ENCODE measurements around the gene KLKB1. TPM values are rescaled to one million over a fixed set of nuclear protein-coding genes. Genes with fewer than 3 reads are reported as not detected.
A peak's percentile ranks its signal among the peaks of the same experiment; 100 is the strongest.

Gene KLKB1
- not detected in 2 replicates for total RNA-seq
- not detected in 2 replicates for polyA plus RNA-seq
- not detected in 2 replicates for polyA plus RNA-seq (2011; cell fraction: cytosol; rRNA removed)
- polyA plus RNA-seq (2011; cell fraction: nucleus; rRNA removed), result not detected in 2 replicates
- polyA plus RNA-seq (2012), result not detected in 2 replicates
- polyA minus RNA-seq, result not detected in 2 replicates
- polyA minus RNA-seq (2011; cell fraction: cytosol; rRNA and poly(A)+ RNA removed), result not detected
- not detected in 2 replicates for polyA minus RNA-seq (2011; cell fraction: nucleus; rRNA and poly(A)+ RNA removed)
- percentile 8 among the genes with signal in this experiment for Bru-seq, nascent RNA
- percentile 23 among the genes with signal in this experiment for BruChase-seq, experiment 1, labeled RNA remaining after a 6-hour chase
- percentile 3 among the genes with signal in this experiment for BruChase-seq, experiment 2, labeled RNA remaining after a 2-hour chase
- long read RNA-seq, result 0 reads

- Histone ChIP-seq H3K27me3 (ENCODE audit: control insufficient read depth in 2 of 2, insufficient read depth in 2 of 2, low read length in 2 of 2) (no peaks in the 10 kb centered on the region), H3K9me1 (replicated peaks; ENCODE audit: control insufficient read depth, extremely low read depth, insufficient read depth, low read length) (no peaks in the 10 kb centered on the region), H3K36me3 (ENCODE audit: control insufficient read depth in 2 of 2, extremely low read depth in 1 of 2, insufficient read depth in 2 of 2, low read length in 2 of 2) (no peaks in the 10 kb centered on the region), H3K9ac (replicated peaks; ENCODE audit: extremely low read depth, insufficient read depth, low read length) (no peak within 1 kb of the TSS), H3K9me3 (replicated peaks; ENCODE audit: control insufficient read depth, insufficient read depth, low read length) (no peaks in the 10 kb centered on the region), H3K4me1 (ENCODE audit: control insufficient read depth, extremely low read depth, insufficient read depth, low read length) (no peaks in the 10 kb centered on the region), H4K20me1 (replicated peaks; ENCODE audit: control insufficient read depth, extremely low read depth, insufficient read depth, low read length) (no peaks in the 10 kb centered on the region), H2AFZ (ENCODE audit: low read depth, low read length) (no peak within 1 kb of the TSS), H3K27ac (ENCODE audit: insufficient read depth, low read depth, low read length) (no peak within 1 kb of the TSS), H3K4me2 (ENCODE audit: insufficient read depth, low read length) (no peak within 1 kb of the TSS), H3K4me3 (replicated peaks in 1 of 3; ENCODE audit: insufficient read depth in 1 of 3, low read depth in 1 of 3, low read length in 3 of 3) (no peak within 1 kb of the TSS), H3K79me2 (ENCODE audit: control insufficient read depth, insufficient read depth, low read length) (no peaks in the 10 kb centered on the region)
- intact Hi-C loops (cut with micrococcal nuclease) (no loop called here), dilution Hi-C loops (cut with MboI; ENCODE audit: extremely low pct_ligation_motif_present, low sequenced_read_pairs) (no loop called here)
- FAIRE-seq, result no peak
- peak; percentile 15 for DNase-seq (ENCODE audit: low read depth, low spot score)
- BruUV-seq (replicated peaks), result no TSS peak
- TF ChIP-seq EZH2 (IDR thresholded peaks at IDR 0.05; ENCODE audit: borderline replicate concordance, low read depth, low read length, severe bottlenecking) (no peak), FOS (IDR thresholded peaks at IDR 0.05; ENCODE audit: borderline replicate concordance, insufficient read depth, low read length) (no peak), POLR2A (IDR thresholded peaks at IDR 0.05; ENCODE audit: low read depth, low read length) (no peak), MAX (IDR thresholded peaks at IDR 0.05; ENCODE audit: insufficient read depth, insufficient read length) (no peak), POLR2AphosphoS5 (IDR thresholded peaks at IDR 0.05; ENCODE audit: insufficient read depth, low read depth, low read length) (no peak), CTCF (IDR thresholded peaks at IDR 0.05; ENCODE audit: extremely low read depth in 1 of 2, insufficient read depth in 1 of 2, low read depth in 1 of 2, low read length in 2 of 2) (no peak), MYC (IDR thresholded peaks at IDR 0.05; ENCODE audit: low read depth, low read length) (no peak), GATA2 (IDR thresholded peaks at IDR 0.05; ENCODE audit: insufficient read depth, insufficient read length, low read depth, low read length) (no peak), JUN (IDR thresholded peaks at IDR 0.05; ENCODE audit: borderline replicate concordance, insufficient read depth, insufficient read length, low read depth) (no peak)
- CTCF ChIA-PET, result no interaction called here
- POLR2A ChIA-PET, result no interaction called here
These were observed at the start of gene KLKB1 for GRCh38 chr4:186227221-186227620. Gene KLKB1, plus strand, starts transcription at chr4:186227507. Its CDS starts 689 bp downstream, at chr4:186228196.

Measured in endothelial cell of umbilical vein (primary cell).